Prostate gland (tissue), 2 donors: ENCODE measurements around the gene SNX13.

Source experiments
- CTCF ChIP-seq, 4 experiments: fragments of 200-600 bp in 2 of 4; fragments of 450-650 bp in 2 of 4; sonication (generic) in 2 of 4; IDR thresholded peaks; 1 replicate in 3 of 4; 2 replicates in 1 of 4; pipeline ENCODE4 v1.5.1; 2016 to 2019; ENCODE audit warnings: antibody characterized with exemption in 4 of 4, mild to moderate bottlenecking in 2 of 4, moderate library complexity in 2 of 4
- POLR2A ChIP-seq: fragments of 450-650 bp; IDR thresholded peaks from one replicate; pipeline ENCODE4 v1.6.1; 2016; ENCODE audit warnings: antibody characterized with exemption, mild to moderate bottlenecking
- POLR2AphosphoS5 ChIP-seq: sonication (generic); formaldehyde crosslinking; IDR thresholded peaks from one replicate; pipeline ENCODE4 v1.6.1; 2017; ENCODE audit warnings: antibody characterized with exemption

GRCh38 chr7:17878627-17879026 lies 61.7 kb downstream of the SNX13 start:
- TF ChIP-seq POLR2AphosphoS5 (no peak), CTCF (IDR thresholded peaks at IDR 0.05) (no peak), POLR2A (no peak)
